ENCODE data around the gene OTOP3.

Gene OTOP3

GRCh38 chr17:74930535-74931036 is 5.1 kb upstream of the OTOP3 start:
- H3K4me3 ChIP-seq (replicated peaks in 1 of 2; ENCODE audit: low read depth in 2 of 2, low read length in 2 of 2): no peak overlapping the region
- DNase-seq (ENCODE audit: low read depth in 2 of 2): no peak
- no peak for TF ChIP-seq CTCF (IDR thresholded peaks at IDR 0.05; ENCODE audit: low read depth, low read length)

DNA sequence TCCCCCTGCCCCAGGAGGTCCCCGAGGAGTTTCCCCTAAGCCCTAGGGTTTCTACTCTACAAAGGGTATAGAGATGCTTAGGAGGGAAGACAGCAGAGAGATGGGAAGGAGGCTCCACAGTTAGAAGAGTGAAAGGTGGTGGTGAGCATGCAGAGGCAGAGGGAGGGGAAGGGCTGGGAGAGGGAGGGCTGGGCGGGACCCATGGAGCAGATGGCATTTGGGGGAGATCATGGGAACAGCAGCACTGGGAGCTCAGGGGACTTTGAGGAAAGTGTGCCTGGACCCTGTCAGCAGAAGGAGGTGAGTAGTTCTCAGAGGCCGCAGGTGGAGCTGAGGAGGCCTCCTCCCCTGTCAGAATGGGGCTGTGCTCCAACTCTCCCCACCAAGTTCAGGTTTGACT is 650 bp upstream of the OTOP3 start:
- TF ChIP-seq CTCF (IDR thresholded peaks at IDR 0.05; ENCODE audit: low read depth, low read length): no peak
- DNase-seq (ENCODE audit: low read depth in 2 of 2): no peak
- H3K4me3 ChIP-seq (replicated peaks in 1 of 2; ENCODE audit: low read depth in 2 of 2, low read length in 2 of 2): no peak overlapping the region

DNA sequence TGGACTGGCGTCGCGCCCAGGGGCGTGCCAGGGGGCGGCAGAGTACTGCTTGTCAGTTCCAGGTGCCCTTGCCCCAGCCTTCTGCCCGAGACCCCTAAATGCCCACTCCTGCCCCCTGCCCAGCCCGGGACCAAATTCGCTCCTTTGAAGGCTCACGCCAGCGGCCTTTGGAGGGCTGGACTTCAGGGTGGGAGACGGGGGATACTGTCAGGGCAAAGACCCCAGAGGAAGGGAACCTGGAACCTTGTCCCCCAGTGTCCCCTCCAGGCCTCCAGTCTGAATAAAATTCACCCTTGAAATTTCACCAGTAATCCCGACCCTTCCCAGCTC is 737 bp downstream of the OTOP3 start:
- DNase-seq (ENCODE audit: low read depth in 2 of 2): no peak
- no peak overlapping the region for H3K4me3 ChIP-seq (replicated peaks in 1 of 2; ENCODE audit: low read depth in 2 of 2, low read length in 2 of 2)
- TF ChIP-seq CTCF (IDR thresholded peaks at IDR 0.05; ENCODE audit: low read depth, low read length): no peak

- TF ChIP-seq CTCF (IDR thresholded peaks at IDR 0.05; ENCODE audit: low read depth, low read length): no peak
- no peak overlapping the region for H3K4me3 ChIP-seq (replicated peaks in 1 of 2; ENCODE audit: low read depth in 2 of 2, low read length in 2 of 2)
- no peak for DNase-seq (ENCODE audit: low read depth in 2 of 2)
Measured at GRCh38 chr17:74937064-74938051, 1.7 kb downstream of the OTOP3 start.

GRCh38 chr17:74938194-74938950 is 2.7 kb downstream of the OTOP3 start:
- H3K4me3 ChIP-seq (replicated peaks in 1 of 2; ENCODE audit: low read depth in 2 of 2, low read length in 2 of 2): no peak overlapping the region
- no peak for TF ChIP-seq CTCF (IDR thresholded peaks at IDR 0.05; ENCODE audit: low read depth, low read length)
- DNase-seq (ENCODE audit: low read depth in 2 of 2): no peak

DNA sequence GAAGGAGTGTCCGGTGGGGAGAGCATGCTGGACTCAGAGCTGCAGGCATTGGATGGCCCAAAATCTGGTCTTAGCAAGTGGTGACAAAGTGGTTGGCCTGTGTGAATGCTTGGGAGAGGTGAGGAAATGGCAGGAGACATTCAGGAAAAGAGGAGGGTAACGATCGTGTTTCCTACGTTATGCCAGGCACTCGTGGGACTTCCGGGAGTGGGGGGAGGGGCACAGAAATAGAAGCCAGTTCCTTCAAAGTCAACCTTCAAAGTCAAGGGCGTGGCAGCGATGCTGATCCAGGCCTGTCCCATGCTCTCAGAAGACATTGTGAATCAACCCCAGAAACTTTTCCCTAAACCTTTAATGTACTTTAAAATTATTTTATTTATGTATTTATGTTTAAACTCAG is 3.8 kb downstream of the OTOP3 start:
- DNase-seq (ENCODE audit: low read depth in 2 of 2): no peak
- no peak for TF ChIP-seq CTCF (IDR thresholded peaks at IDR 0.05; ENCODE audit: low read depth, low read length)
- no peak overlapping the region for H3K4me3 ChIP-seq (replicated peaks in 1 of 2; ENCODE audit: low read depth in 2 of 2, low read length in 2 of 2)

Data from cardiac fibroblast (primary cell).